ENCODE results near the gene C9orf85.
"Not testable (repeated sequence)": the region's sequence is repeated elsewhere in the genome, so short reads cannot be mapped to it uniquely, and the experiment has no call there.

Gene C9orf85

DNA sequence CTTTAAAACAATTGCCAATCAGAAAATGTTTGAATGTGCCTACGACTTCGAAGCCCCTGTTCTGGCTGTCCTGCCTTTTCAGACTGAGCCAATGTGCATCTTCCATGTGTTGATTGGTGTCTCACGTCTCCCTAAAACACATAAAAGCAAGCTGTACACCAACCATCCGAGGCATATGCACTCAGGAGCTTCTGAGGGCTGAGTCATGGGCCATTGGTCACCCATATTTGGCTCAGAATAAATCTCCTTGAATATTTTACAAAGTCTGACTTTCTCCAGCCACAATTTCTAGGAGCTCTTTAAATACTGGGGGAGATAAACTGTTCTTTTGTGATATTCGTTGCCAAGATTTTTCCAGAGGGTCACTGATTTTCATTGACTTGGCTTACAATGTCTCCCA is 95.1 kb downstream of the C9orf85 start:
- no peak for DNase-seq

DNA sequence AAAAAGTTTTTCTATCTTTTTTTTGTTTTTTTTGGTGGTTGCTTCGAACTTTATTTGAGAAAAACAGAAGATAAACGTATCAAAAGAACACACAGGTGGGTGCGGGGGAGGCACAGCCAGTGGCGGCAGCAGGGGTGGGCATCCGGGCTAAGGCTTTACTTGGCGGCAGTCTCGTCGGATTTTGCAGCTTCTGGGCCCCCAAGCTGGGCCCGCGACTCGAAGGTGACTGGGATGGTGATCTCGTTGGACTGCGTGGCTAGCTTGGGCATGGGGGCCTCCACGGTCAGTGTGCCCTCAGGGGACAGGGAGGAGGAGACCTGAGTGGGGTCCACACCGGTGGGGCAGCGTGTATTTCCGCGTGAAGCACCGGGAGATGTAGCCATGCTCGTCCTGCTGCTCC is 96.3 kb downstream of the C9orf85 start:
- DNase-seq = not testable (repeated sequence)

DNA sequence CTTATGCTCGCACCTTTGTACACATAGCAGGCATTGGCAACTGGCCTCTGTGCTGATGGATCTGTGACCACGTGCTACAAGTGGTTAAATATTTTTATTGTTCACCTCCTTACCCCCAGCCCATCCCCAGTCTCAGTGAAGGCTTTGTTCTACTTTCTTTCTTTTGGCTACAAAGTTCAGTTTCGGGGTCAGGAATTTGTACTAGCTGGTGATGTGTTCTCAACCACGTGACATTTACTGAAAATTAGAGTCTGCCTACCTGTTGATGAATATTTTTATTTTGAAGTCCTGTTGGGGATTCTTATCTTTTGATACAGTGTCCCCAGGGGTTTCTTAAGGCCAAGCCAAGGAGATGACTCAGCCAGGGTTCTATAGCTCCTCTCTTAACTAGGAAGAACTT is 101.2 kb downstream of the C9orf85 start:
- no peak for DNase-seq

DNA sequence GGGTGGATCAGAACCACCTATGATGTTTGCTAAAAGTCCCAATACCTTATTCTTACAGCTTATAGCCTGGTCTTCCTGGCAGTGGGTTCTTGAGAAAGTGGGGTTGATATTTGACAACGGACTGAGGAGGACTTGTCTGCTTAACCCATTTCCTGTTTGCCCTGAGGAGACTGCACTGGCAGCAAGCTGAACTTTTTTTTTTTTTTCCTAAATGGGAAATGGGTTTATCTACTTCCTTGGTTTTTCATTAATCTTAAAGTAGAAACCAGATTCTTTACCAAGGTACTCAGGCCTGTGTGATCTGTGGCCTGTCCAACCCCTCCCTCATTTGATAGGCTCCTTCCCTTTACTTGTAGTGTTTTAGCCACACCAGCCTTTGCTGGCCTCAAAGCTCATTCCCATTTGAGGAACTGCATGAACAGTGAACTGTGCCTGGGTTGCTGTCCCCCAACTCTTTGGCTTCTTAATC is 101.9 kb downstream of the C9orf85 start:
- no peak for DNase-seq

DNA sequence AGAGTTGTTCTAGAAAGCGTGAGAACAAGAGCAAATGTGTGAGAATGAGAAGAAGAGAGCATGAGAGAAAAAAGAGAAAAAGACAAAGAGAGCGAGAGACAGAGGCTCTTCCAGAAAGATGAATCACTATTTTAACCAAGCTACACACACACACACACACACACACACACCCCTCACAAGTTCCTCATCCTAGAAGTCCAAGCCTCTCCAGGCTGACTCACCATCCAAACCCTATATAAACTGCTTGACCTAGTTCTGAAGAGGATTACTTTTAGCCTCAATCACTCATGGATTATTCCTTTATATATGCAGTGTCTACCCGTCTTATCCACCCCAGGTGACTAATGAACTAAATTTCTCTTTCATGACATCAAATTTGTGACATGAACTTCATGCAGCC is 111.4 kb downstream of the C9orf85 start:
- no peak for DNase-seq

All from nucleus accumbens (tissue), 56 donors.